Measurements from ENCODE around the gene CSNK2A2. TPM values are rescaled to one million over a fixed set of nuclear protein-coding genes. Genes with fewer than 3 reads are reported as not detected.

CSNK2A2 gene
- total RNA-seq, 6 experiments from 2014 or later: 24.4 to 29.5 (median 26.8) TPM

DNA sequence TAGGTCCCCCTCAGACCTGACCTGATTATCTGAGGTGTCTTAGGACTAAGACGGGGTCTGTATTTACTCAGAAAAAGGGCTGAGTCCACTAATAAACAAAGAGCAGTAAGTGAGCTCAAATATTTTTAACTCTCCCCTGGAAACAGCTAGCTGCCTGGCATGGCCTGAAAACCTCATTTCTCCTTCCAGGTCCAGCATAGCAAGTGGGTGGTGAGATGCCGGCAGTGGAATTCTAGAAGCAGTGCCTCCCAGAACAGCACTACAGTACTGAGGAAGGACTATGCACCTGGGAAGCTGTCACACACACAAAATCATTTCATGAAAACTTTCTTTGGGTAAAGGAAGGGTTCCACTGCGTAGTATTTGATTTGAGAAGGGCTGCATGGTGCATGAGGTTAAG lies 39.2 kb downstream of the CSNK2A2 start:
- H3K4me1 ChIP-seq: no peaks in the 10 kb centered on the region
- WGBS (ENCODE audit: insufficient coverage, low coverage, low lambda C conversion rate, missing lambda C conversion rate): 90% methylated on average over 3 of the region's 3 CpGs
- no peaks in the 10 kb centered on the region for H3K27me3 ChIP-seq
- ATAC-seq (no peak), DNase-seq (no peak)
- intact Hi-C loops (cut with DNase I): no loop called here
- no peak overlapping the region for H3K27ac ChIP-seq
- H3K9me3 ChIP-seq: no peaks in the 10 kb centered on the region
- peaks cover 4 to 29% (median 13%) of the 10 kb centered on the region in 4 donors for H3K36me3 ChIP-seq
- no peak overlapping the region for H3K4me3 ChIP-seq
- TF ChIP-seq, protein P1, sequence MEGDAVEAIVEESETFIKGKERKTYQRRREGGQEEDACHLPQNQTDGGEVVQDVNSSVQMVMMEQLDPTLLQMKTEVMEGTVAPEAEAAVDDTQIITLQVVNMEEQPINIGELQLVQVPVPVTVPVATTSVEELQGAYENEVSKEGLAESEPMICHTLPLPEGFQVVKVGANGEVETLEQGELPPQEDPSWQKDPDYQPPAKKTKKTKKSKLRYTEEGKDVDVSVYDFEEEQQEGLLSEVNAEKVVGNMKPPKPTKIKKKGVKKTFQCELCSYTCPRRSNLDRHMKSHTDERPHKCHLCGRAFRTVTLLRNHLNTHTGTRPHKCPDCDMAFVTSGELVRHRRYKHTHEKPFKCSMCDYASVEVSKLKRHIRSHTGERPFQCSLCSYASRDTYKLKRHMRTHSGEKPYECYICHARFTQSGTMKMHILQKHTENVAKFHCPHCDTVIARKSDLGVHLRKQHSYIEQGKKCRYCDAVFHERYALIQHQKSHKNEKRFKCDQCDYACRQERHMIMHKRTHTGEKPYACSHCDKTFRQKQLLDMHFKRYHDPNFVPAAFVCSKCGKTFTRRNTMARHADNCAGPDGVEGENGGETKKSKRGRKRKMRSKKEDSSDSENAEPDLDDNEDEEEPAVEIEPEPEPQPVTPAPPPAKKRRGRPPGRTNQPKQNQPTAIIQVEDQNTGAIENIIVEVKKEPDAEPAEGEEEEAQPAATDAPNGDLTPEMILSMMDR (IDR thresholded peaks at IDR 0.05): no peak
- no peak for TF ChIP-seq POLR2A (IDR thresholded peaks at IDR 0.05)

DNA sequence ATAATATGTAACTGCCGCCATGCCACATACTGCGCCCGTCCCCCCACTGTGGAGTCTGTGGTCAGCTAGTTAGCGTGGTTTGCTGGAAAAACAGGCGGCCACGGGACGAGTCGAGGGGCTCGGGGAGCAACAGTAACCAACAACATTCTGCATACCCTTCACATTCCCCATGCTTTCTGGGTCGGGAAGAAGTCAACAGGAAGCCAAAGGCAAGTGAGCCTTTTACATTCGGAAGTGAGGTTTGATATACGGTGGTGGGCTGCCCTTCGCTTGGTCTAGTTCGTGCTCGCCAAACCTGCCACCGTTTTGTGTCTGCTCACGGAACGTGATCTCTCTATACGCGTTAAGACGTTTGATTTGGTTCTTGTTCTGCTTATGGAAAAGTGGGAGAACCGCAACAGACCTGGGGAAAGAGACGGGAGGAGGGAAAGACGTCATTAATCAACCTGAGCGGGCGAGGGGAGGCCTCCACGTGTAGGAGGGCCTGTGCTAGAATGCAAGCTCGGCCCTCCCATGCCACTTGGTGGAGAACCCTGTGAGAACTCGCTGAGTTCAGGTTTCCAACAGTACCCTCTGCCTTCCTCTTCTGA lies 39.9 kb downstream of the CSNK2A2 start:
- Histone ChIP-seq H3K27ac (no peak overlapping the region), H3K4me1 (no peaks in the 10 kb centered on the region), H3K9me3 (no peaks in the 10 kb centered on the region), H3K36me3 (peaks cover 2 to 23% (median 9%) of the 10 kb centered on the region in 4 donors), H3K27me3 (no peaks in the 10 kb centered on the region), H3K4me3 (no peak overlapping the region)
- ATAC-seq (peak in 1 of 4 donors; percentile 8), DNase-seq (no peak)
- intact Hi-C loops (cut with DNase I): no loop called here
- no peak for TF ChIP-seq POLR2A (IDR thresholded peaks at IDR 0.05)
- TF ChIP-seq, protein P1 (IDR thresholded peaks at IDR 0.05): no peak
- WGBS (ENCODE audit: insufficient coverage, low coverage, low lambda C conversion rate, missing lambda C conversion rate): 84% methylated on average over 22 of the region's 29 CpGs

DNA sequence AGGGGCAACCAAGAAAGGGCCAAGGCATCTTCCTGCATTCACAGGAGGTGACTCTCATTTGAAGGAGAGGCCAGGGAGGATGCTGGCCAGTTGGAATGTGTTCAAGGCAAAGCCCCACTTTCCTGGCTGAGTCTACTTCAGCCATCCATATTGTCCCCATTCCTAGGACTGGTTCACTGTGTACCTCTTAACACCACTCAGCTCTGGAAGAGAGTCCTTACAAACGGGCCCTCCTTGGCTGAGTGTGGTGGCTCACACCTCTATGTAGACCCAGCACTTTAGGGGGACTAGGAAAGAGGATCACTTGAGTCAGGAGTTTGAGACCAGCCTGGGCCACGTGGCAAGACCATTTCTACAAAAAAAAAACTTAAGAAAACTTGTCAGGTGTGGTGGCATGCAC lies 40.7 kb downstream of the CSNK2A2 start:
- H3K9me3 ChIP-seq: no peaks in the 10 kb centered on the region
- WGBS (ENCODE audit: insufficient coverage, low coverage, low lambda C conversion rate, missing lambda C conversion rate): 67% methylated on average over 1 of the region's 2 CpGs
- TF ChIP-seq, protein P1 (IDR thresholded peaks at IDR 0.05): no peak
- no peak for TF ChIP-seq POLR2A (IDR thresholded peaks at IDR 0.05)
- H3K36me3 ChIP-seq: peaks cover 0 to 15% (median 5%) of the 10 kb centered on the region in 4 donors
- H3K4me3 ChIP-seq: no peak overlapping the region
- no peak overlapping the region for H3K27ac ChIP-seq
- ATAC-seq (peak in 1 of 4 donors; percentile 19), DNase-seq (no peak)
- intact Hi-C loops (cut with DNase I): no loop called here
- H3K4me1 ChIP-seq: no peaks in the 10 kb centered on the region
- no peaks in the 10 kb centered on the region for H3K27me3 ChIP-seq

DNA sequence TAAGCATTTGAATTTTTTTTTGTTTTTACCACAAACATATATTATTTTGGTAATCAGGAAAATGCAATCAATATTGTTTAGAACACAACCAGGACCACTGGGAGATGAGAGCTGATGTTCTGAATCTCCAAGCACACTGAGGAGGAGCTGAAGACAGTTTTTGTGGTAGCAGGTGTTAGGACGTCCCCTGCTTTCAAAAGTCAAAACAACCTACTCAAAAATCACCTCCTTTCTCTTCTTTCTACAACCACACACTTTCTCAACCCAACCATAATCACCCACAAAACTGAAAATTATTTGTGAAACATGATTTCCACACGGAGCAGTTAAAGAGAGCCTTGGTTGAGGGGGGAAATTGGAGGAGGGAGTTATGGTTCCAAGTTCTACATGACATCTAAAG lies 42.1 kb downstream of the CSNK2A2 start:
- 45% methylated on average over 2 of the region's 2 CpGs for WGBS (ENCODE audit: insufficient coverage, low coverage, low lambda C conversion rate, missing lambda C conversion rate)
- Histone ChIP-seq H3K4me3 (no peak overlapping the region), H3K4me1 (no peaks in the 10 kb centered on the region), H3K27ac (no peak overlapping the region), H3K27me3 (no peaks in the 10 kb centered on the region), H3K9me3 (no peaks in the 10 kb centered on the region), H3K36me3 (peaks cover 0 to 3% (median 0%) of the 10 kb centered on the region in 4 donors)
- intact Hi-C loops (cut with DNase I): no loop called here
- ATAC-seq: no peak
- no peak for DNase-seq
- TF ChIP-seq, protein P1 (IDR thresholded peaks at IDR 0.05): no peak
- no peak for TF ChIP-seq POLR2A (IDR thresholded peaks at IDR 0.05)

Measured in right lobe of liver (tissue), 6 donors.